Activated naive CD4-positive, alpha-beta T cell treated with Interleukin-2 at 50 U/mL for 16 hours (primary cell): ENCODE results near the gene SBF2.

Experiments used
- DNase-seq: peaks from one replicate; pipeline ENCODE4 v3.0.0-alpha.2; 2020

SBF2 gene

GRCh38 chr11:9834291-9834690 lies 459.7 kb downstream of the SBF2 start:
- DNase-seq = no peak

- no peak for DNase-seq
Measured at GRCh38 chr11:9831122-9831521, 462.9 kb downstream of the SBF2 start.

DNA sequence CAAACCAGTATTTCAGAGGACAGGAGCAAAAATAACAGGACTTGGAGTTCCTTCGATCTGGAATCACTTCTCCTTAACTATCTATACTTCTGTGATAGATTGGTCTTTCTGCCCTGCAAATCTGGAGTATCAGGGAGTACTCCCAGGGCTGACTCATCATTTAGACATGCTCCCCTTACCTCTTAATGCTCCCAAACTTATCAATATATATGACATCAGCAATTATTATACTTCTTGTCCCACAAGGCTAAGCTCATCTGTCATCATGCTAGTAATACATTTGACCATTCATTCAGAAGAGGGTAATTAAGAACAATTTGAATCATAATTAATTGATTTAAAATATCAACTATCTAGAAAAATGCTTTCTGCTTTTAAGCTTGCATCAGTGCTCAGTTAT lies 466.3 kb downstream of the SBF2 start:
- no peak for DNase-seq

- DNase-seq = no peak
Measured at GRCh38 chr11:9826390-9826789, 467.6 kb downstream of the SBF2 start.

DNA sequence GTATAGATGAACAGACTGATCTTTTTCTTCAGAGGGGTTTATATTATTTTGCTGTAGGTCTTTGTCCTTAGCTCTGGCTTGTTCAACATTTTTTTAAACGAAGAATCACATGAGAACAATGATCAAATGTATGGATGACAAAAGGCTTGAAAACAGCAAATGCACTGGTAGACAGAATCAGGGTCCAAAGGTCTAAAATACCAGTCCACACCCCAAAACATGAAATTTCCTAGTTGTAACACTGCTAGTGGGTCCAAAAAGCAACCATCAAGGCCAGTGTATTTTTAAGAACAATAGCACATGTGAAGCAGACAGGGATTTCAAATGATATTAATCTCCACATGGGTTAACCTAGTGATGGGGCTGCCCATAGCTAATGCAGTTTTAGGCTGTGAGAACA lies 468.1 kb downstream of the SBF2 start:
- DNase-seq = no peak

- DNase-seq = no peak
Measured at GRCh38 chr11:9825315-9825714, 468.7 kb downstream of the SBF2 start.

DNA sequence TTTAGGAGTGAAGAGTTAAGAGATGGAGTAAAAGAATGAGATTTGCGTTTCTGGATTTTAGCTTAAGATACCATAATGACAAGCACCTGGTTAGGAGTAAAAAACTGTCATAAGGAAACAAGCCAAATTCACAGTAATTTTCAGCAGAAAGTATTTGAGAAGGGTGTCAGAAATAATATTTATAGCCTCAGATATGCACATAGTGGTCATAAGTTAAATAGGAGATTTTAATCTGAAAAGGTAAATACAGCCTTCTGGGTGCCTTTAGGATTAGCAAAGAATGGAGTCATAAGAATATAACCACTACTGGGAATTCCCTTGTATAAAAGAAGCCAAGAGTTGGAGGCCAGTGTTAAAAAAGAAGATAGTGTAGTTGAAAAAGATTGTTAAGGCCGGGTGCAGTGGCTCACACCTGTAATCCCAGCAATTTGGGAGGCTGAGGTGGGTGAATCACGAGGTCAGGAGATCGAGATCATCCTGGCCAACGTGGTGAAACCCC lies 470.1 kb downstream of the SBF2 start:
- no peak for DNase-seq

DNA sequence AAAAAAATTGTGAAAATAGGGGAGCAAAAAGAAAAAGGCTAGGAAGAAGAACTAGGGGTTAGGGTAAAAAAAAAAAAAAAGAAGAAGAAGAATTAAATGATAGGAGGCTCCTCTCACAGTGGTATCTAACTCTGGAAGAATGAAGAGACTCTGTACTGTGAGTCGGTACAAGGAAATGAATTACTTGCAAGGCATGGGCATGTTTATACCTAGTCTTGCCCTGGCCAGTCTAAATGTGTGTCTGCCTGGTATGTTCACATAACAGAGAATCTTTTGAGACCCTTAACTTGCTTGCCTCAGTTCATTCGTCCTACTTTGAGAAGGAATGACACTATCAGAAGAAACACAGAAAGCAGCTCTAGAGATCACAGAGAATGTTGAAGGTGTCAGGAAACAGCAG lies 470.6 kb downstream of the SBF2 start:
- no peak for DNase-seq

DNA sequence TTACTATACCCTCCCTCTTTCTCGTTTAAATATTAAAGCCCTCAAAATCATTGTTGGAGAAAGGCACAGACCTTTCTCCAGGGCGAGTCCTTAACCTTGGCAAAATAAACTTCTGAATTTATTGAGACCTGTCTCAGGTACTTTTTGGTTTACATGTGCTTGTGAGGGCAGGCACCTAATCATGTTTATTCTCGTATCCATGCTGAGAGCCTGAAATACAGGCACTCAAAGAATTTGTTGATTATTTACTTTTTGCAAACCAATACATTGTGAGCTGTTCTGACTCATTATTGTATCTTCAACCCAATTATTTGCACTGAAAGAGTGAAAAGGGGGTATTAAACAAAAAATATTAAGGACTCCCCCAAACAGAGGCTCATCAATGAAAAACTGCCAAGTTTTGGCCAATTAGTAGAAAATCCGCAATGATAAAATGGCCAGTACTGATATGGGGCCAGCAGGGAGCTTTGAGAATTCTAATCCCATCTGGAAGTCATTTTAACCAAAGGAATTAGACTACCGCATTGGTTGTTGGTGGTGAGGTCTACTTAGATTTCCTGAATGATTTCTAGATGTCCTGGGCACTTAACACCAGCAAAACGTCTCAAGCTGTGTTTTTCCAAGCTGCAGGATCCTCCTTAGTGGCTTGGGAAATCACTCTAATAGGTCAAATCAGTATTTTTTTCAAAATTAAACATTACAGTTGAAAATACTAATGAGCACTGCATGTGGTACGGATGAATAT lies 472.8 kb downstream of the SBF2 start:
- DNase-seq = no peak

GRCh38 chr11:9820260-9820659 lies 473.8 kb downstream of the SBF2 start:
- no peak for DNase-seq

DNA sequence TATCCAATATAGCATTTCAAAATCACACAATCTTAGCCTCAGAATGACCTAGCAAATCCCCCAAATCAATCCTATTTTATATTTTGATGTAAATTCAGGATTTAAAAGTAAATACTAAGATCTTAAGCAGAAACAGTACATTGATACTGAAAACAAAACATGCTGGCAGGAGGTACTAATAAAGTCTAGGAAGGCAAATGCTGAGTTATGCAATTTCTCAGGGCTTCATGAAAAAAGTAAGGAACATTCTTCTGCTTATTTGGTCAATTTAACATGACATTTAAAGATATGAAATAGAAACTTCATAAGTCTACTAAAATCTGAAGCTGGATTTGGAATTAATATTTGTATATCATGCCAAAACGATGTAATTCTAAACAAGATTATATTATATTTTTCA lies 476.8 kb downstream of the SBF2 start:
- no peak for DNase-seq

- no peak for DNase-seq
Measured at GRCh38 chr11:9815486-9816136, 478.4 kb downstream of the SBF2 start.

DNA sequence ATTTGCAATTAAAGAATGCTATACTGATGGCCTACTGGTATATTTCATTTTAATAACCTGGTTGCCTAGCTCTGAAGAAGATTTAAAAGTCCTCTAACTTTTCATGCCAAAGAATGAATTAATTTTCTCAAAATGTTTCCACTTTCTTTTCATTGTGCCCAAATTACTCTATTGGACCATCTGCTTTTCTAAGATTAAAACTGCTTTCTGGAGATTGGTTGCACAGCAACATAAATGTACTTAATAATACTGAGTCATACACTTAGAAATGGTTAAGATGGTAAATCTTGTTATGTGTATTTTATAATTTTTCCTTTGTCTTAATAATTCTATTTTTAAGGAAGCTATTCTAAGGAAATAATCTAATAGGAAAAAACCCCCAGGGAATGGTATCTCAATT lies 479.9 kb downstream of the SBF2 start:
- DNase-seq = no peak

GRCh38 chr11:9808943-9809342 lies 485.1 kb downstream of the SBF2 start:
- no peak for DNase-seq

DNA sequence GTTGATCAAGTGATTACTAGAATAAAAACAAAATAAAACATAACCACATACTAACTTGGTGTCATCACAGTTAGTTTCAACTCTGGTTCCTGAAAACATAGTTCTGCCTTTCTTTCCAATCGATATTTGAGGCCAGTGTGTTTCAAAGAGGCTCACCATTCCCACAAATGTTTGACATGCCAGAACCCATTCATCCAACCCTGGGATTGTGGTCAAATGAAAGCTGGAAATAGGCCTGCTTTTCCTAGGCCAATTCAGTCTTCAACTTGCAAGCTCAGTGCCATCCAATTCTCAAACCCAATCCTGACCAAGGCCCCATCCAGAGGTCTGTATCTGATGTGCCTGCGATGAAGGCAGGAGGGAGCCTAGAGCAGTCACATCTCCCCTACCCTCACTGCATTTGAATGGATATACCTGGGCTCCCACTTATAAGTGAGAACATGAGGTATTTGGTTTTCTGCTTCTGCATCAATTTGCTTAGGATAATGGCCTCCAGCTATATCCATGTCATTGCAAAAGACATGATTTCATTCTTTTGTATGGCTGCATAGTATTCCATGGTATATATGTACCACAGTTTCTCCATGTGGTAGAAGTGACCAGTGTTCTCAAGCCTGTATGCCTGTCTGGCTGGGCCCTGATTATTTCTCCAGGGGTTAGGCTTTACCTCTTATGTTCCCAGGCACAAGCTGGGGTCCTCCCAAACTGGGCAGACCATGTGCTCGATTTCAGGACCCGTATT lies 486.9 kb downstream of the SBF2 start:
- no peak for DNase-seq

DNA sequence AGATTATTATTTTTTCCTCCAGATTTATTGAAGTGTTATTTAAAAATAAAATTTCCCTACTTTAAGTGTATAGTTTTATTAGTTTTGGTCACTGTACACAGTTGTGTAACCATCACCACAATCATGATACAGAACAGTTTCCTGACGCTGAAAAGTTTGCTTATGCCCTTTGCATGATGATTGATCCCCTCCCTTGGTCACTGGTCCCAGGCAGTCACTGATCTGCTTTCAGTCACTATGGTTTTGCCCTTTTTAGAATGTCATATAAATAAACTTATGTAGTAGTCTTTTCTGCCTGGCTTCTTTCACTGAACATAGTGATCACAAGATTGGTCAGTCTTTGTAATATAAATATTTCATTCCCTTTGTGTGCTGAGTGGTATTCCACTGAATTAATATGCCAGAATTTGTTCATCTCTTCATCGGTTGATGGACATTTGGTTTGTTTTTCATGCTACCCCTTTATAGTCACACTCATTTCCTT lies 489.6 kb downstream of the SBF2 start:
- no peak for DNase-seq

DNA sequence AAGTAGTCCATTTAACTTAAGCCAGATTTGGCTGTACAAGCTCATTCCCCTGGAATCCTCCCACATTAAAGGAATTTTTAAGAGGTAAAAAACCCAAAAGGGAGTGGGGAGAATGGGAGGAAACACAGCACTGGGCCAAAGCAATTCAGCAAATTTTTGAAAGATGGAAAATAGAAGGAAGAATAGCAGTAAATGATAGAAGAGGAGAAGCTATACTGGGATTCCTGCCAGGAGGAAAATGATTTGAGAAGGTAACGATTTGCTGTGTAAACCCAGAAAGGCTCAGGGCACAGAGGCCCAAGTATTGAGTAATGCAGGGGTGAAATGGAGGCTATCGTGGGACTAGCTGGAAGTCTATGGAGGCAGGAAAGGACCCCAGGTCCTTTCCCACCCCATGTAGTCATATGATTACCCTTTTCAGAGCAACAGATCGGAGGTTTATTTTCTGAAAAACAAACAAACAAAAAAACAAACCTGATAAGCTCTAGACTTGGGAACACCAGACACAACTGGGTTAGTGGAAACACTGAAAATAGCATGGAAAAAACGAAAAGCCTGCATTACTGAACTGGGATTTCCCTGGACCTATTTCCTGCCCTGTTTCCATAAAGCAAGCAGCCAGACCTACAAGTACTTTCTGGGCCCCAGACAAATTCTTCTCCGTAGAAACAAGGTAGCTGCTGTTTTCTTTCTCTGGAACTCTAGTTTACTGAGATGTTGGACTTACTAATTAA lies 490.2 kb downstream of the SBF2 start:
- no peak for DNase-seq

DNA sequence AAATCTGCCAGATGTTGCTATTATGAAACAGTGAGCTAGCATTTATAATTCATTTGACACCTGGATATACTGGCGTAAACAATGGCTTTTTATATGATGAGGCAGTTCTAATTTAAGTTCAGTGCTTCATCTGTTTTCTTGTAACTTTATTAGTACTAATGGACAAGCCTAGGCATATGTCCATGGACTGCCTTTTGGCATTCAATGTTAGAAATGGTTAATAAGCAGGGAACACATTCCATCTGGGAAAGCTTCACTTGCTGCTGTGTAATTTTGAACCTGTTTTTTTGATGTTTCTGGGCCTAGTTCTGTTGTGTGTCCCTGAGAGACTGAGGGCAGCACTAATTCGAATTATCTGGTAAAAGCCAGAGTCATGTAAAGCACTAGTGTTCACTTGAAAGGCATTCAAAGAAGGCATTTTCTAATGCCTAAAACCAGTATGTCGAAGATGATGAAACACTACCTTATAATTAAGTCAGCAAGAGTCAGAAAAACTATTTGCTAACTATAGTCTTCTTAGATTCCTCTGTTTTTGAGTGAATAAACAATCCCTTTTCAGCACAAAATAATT lies 491.6 kb downstream of the SBF2 start:
- no peak for DNase-seq

DNA sequence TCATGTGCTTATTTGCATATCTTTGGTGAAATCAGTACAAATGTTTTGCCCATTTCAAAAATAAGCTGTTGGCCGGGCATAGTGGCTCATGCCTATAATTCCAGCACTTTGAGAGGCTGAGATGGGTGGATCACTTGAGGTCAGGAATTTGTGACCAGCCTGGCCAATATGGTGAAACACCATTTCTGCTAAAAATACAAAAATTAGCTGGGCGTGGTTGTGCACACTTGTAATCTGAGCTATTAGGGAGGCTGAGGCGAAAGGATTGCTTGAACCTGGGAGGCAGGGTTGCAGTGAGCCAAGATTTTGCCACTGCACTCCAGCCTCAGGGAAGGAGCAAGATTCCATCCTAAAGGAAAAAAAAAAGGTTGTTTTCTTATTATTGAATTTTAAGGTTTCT lies 494.1 kb downstream of the SBF2 start:
- DNase-seq = no peak

DNA sequence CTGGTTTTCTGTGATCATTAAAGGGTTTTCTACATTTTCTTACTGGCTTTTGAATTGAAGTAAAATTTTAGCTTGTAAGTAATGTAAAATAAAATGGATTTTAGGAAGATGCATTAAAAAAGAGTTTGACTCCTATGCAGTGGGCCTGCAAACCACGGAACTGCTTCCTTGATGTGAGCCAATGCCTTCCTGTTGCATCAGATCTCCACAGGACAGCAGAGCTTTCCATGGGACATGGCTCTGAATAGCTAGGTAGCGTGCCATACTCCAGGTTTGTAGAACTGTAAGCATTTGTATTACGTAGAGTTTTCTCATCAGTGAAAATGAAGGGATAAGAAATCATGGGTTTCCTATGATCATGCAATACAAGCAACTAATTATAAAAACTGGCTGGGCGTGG lies 496.7 kb downstream of the SBF2 start:
- DNase-seq = no peak

- no peak for DNase-seq
Measured at GRCh38 chr11:9796854-9797253, 497.2 kb downstream of the SBF2 start.

DNA sequence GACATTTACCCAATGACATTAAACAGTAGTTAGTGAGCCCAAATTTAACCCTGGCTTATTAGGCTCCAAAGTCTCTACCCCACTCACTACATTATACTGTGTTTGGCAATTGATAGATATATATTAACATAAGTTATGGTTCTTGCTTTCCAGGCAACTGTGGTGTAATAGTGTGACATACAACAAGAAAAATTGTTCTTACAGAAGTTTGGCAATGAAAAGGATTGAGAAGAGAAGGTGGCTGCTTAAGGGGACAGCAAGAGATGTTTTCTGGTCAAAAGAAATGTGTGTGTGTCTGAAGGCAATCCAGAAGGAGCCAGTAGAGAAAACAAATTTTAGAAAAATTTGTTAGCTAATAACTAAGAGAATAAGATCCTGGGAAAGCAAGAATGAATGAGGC lies 497.8 kb downstream of the SBF2 start:
- no peak for DNase-seq

GRCh38 chr11:9790703-9791102 lies 503.3 kb downstream of the SBF2 start:
- DNase-seq = no peak
